Suprapubic skin (tissue), 3 donors: ENCODE measurements around the gene SENP7.

Experiments
- CTCF ChIP-seq, 2 donors: fragments of 200-600 bp in 1 of 2; fragments of 450-650 bp in 1 of 2; sonication (generic) in 1 of 2; IDR thresholded peaks; one replicate each; pipeline ENCODE4 v1.5.1; 2016 to 2019; ENCODE audit warnings: antibody characterized with exemption in 2 of 2, mild to moderate bottlenecking in 1 of 2, moderate library complexity in 1 of 2
- POLR2AphosphoS5 ChIP-seq, 3 donors: sonication (generic); formaldehyde crosslinking; IDR thresholded peaks; one replicate each; pipeline ENCODE4 v1.6.1; 2017; ENCODE audit warnings: antibody characterized with exemption in 3 of 3

GRCh38 chr3:101556064-101556463 is 43.1 kb upstream of the SENP7 start:
- TF ChIP-seq POLR2AphosphoS5 (IDR thresholded peaks at IDR 0.05) (no peak), CTCF (IDR thresholded peaks at IDR 0.05) (no peak)
